WI38 (cell line): ENCODE measurements around the gene IGF2BP3.

ENCODE experiments used
- H3K4me3 ChIP-seq: 2 replicates; pipeline ENCODE4 v1.5.1; 2011; ENCODE audit warnings: low read depth, mild to moderate bottlenecking, control low read depth, low read length
- CTCF ChIP-seq: IDR thresholded peaks from 2 replicates; pipeline ENCODE4 v1.5.1; 2012; ENCODE audit warnings: low read depth, mild to moderate bottlenecking, control low read depth, low read length

The IGF2BP3 gene

GRCh38 chr7:23306936-23307521 lies 163.3 kb downstream of the IGF2BP3 start:
- no peak for TF ChIP-seq CTCF
- H3K4me3 ChIP-seq, result no peak overlapping the region

GRCh38 chr7:23299770-23300300 lies 170.5 kb downstream of the IGF2BP3 start:
- no peak for TF ChIP-seq CTCF
- H3K4me3 ChIP-seq, result peak overlapping the region; percentile 73

DNA sequence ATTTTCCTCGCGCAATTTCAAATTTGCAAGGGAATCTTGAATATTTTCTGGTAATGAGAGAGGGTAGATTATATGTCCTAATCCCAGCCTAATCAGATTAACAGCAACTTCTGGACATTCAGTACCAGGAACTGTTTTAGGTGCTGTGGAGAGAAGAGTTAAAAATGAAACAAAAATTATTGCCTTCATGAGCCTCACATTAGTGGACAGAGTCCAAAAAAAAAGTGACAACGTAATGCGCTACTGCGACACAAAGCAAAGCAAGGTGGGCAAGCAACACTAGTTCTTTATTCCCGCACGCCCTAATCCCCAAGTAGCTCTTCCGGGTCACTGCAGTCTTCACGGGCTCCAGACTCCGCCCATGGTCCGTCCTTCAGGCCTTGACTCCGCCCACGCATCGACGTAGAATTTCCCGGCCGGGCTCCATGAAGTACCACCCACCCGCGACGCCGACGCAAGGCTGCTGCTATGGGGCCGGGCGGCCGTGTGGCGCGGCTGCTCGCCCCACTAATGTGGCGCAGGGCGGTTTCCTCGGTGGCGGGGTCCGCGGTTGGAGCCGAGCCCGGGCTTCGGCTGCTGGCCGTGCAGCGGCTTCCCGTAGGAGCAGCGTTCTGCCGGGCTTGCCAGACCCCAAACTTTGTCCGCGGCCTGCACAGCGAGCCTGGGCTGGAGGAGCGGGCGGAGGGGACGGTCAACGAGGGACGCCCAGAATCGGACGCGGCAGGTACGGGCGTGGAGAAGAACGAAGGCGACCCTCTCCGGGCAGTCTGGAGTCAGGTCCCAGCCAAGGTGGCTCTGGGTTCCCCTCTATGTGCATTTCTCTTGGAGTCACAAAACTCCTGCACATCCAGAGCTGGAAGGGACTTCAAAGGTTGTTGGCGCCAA lies 171.2 kb downstream of the IGF2BP3 start, which contains the start of gene MALSU1:
TSS of gene MALSU1 (plus strand) at position 455 of the 885 bp plus-strand sequence. CDS start at position 469, 14 bp downstream.
- H3K4me3 ChIP-seq, result peak within 1 kb of the TSS; percentile 73
- no peak for TF ChIP-seq CTCF

DNA sequence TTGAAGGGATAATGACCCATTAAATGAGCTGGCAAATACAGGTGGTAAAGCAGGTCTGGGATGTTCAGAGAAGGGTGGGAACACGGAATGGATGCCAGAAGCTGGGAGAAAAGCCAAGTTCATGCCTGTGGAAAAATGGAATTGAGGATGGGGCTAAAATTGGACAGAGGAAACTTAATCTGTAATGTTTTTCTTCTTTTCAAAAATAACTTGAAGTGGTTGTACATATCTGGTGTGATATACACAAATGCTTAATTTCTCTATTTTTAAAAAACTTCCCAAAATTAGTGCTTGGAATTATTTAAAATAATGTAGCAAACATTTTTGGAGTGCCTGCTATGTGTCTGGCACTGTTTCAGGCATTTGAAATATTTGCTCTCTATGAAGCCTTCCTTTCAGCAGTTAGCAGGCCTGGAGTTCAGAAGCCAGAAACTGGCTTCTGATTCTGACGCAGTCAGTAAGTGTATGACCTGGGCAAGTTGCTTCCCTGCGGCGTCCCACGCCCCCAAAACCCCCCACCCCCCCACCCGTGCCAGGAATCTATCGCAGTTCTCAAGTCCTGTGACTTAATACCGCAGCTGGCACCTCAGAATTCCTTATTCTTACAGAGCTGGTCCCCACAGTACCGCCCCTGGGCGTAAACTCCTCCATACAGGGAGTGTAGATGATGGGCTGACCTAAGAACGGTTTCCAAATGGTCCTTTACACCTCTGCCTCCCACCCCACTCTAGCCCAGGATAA lies 172.0 kb downstream of the IGF2BP3 start:
- H3K4me3 ChIP-seq, result peak overlapping the region; percentile 73; the same call in 1 of the 2 replicates
- no peak for TF ChIP-seq CTCF

DNA sequence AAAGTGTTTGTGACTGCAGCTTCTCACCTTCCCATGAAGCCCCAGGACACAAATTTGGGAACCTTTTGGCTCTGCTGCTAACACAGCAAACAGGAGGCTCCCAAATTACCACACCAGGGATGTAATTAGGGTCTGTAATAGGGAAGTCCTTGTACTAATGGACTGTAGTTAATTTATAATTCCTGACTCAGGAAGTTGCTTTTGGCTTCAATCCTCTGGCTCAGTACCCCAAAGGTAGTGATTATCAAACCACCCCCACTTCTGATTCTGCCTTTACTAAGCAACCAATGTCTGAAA lies 174.9 kb downstream of the IGF2BP3 start:
- no peak for TF ChIP-seq CTCF

DNA sequence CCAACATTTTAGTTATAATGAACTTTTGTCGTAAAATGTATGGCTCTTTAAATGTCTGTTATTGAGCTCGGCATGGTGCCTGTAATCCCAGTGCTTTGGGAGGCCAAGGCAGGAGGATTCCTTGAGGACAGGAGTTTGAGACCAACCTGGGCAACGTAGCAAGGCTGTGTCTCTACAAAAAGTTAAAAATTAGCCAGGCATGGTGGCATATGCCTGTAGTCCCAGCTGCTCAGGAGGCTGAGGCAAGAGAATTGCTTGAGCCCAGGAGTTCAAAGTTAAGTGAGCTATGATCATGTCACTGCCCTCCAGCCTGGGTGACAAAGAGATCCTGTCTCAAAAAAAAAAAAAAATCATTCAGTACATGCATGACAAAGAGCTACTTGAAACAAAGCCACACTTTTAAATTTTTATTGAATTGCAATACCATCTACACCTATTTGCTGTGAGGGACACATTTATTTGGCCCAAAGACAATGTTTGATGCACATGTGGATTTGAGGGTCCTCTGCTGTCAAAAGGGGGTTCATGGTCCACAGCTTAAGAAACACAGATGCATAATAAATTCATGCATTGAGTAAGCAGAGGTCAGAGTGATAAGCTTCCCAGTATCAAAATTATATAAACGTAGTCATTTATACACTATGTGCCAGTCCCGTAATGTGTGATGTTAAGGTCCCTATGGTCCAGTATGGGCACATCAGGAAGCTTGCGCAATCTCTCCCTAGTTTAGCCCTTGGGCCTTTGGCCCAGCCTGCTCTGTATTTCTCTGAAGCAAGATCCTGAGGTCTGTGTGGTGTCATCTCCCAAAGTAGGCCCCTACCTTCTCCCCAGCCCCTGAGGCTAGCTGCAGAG lies 175.5 kb downstream of the IGF2BP3 start:
- H3K4me3 ChIP-seq, result no peak overlapping the region
- TF ChIP-seq CTCF, result no peak

More for the DNA sequence above, 174.9 kb downstream of the IGF2BP3 start:
- no peak overlapping the region for H3K4me3 ChIP-seq
